Sigmoid colon (tissue), 4 donors: ENCODE measurements around the gene MYO1H.

Experiments used
- CTCF ChIP-seq, 4 experiments: fragments of 450-650 bp in 3 of 4; fragments of 200-600 bp in 1 of 4; IDR thresholded peaks; one replicate each; pipeline ENCODE4 v1.5.1; 2016 to 2019; ENCODE audit warnings: antibody characterized with exemption in 4 of 4, mild to moderate bottlenecking in 3 of 4, moderate library complexity in 2 of 4
- EP300 ChIP-seq, 4 donors: sonication (generic); formaldehyde crosslinking; IDR thresholded peaks; one replicate each; pipeline ENCODE4 v1.6.1; 2017; ENCODE audit warnings: antibody characterized with exemption in 4 of 4
- POLR2A ChIP-seq, 2 donors: fragments of 450-650 bp; IDR thresholded peaks; one replicate each; pipeline ENCODE4 v1.6.1; 2016; ENCODE audit warnings: antibody characterized with exemption in 2 of 2, mild to moderate bottlenecking in 2 of 2, moderate library complexity in 2 of 2
- POLR2AphosphoS5 ChIP-seq, 4 donors: sonication (generic); formaldehyde crosslinking; IDR thresholded peaks; one replicate each; pipeline ENCODE4 v1.6.1; 2017; ENCODE audit warnings: antibody characterized with exemption in 4 of 4

- TF ChIP-seq POLR2AphosphoS5 (IDR thresholded peaks at IDR 0.05) (no peak), CTCF (IDR thresholded peaks at IDR 0.05) (no peak), EP300 (IDR thresholded peaks at IDR 0.05) (no peak), POLR2A (IDR thresholded peaks at IDR 0.05) (no peak)
Measured at GRCh38 chr12:109451400-109451799, 103.7 kb downstream of the MYO1H start.
